CD4-positive, alpha-beta T cell treated with Interleukin-12 subunit alpha and Interleukin-12 subunit beta, for 1 hour (primary cell): ENCODE results near the gene ACTR3C.
A peak's percentile ranks its signal among the peaks of the same experiment; 100 is the strongest.
"Not testable (repeated sequence)": the region's sequence is repeated elsewhere in the genome, so short reads cannot be mapped to it uniquely, and the experiment has no call there.

Source experiments
- DNase-seq: peaks from one replicate; pipeline ENCODE4 v3.0.0-alpha.2; 2020

The ACTR3C gene

GRCh38 chr7:150312649-150313366 is 10.5 kb downstream of the ACTR3C start:
- not testable (repeated sequence) for DNase-seq

GRCh38 chr7:150311711-150312110 is 11.6 kb downstream of the ACTR3C start:
- no peak for DNase-seq

- DNase-seq: no peak
These were observed 12.2 kb downstream of the ACTR3C start for GRCh38 chr7:150311146-150311545.

- DNase-seq: no peak
These were observed 14.8 kb downstream of the ACTR3C start for GRCh38 chr7:150308575-150308974.

- no peak for DNase-seq
These were observed 15.4 kb downstream of the ACTR3C start for GRCh38 chr7:150307904-150308303.

GRCh38 chr7:150307129-150307528 is 16.2 kb downstream of the ACTR3C start:
- no peak for DNase-seq

GRCh38 chr7:150306377-150306776 is 17.0 kb downstream of the ACTR3C start:
- DNase-seq: not testable (repeated sequence)

GRCh38 chr7:150305903-150306284 is 17.5 kb downstream of the ACTR3C start:
- DNase-seq: not testable (repeated sequence)

- not testable (repeated sequence) for DNase-seq
These were observed 18.0 kb downstream of the ACTR3C start for GRCh38 chr7:150305259-150305902.

GRCh38 chr7:150304499-150305258 is 18.7 kb downstream of the ACTR3C start:
- DNase-seq: not testable (repeated sequence)

- DNase-seq: not testable (repeated sequence)
These were observed 20.4 kb downstream of the ACTR3C start for GRCh38 chr7:150302908-150303310.

GRCh38 chr7:150297978-150298377 is 25.4 kb downstream of the ACTR3C start:
- DNase-seq: not testable (repeated sequence)

GRCh38 chr7:150296802-150297201 is 26.5 kb downstream of the ACTR3C start:
- not testable (repeated sequence) for DNase-seq

- DNase-seq: not testable (repeated sequence)
These were observed 27.7 kb downstream of the ACTR3C start for GRCh38 chr7:150295614-150296013.

- not testable (repeated sequence) for DNase-seq
These were observed 28.3 kb downstream of the ACTR3C start for GRCh38 chr7:150295027-150295426.

- not testable (repeated sequence) for DNase-seq
These were observed 33.0 kb downstream of the ACTR3C start for GRCh38 chr7:150290317-150290716.

GRCh38 chr7:150288816-150289215 is 34.5 kb downstream of the ACTR3C start:
- DNase-seq: not testable (repeated sequence)

- DNase-seq: not testable (repeated sequence)
These were observed 35.5 kb downstream of the ACTR3C start for GRCh38 chr7:150287815-150288214.

GRCh38 chr7:150285849-150286754 is 37.2 kb downstream of the ACTR3C start:
- peak; percentile 40 for DNase-seq

- DNase-seq: not testable (repeated sequence)
These were observed 39.7 kb downstream of the ACTR3C start for GRCh38 chr7:150283608-150284007.

- not testable (repeated sequence) for DNase-seq
These were observed 40.2 kb downstream of the ACTR3C start for GRCh38 chr7:150283111-150283510.

- DNase-seq: not testable (repeated sequence)
These were observed 41.5 kb downstream of the ACTR3C start for GRCh38 chr7:150281681-150282403.
